T-helper 1 cell treated with Interleukin-12 subunit alpha and Interleukin-12 subunit beta and Interleukin-4 antibody, amounts not matched to agents 30 μg/mL and 1 μg/mL, for 36 hours (primary cell): ENCODE measurements around the gene HDAC4.

ENCODE experiments used
- H3K27ac Mint-ChIP-seq: one replicate; pipeline ENCODE4 v1.8.0; 2021; ENCODE audit warnings: mild to moderate bottlenecking, mixed read lengths
- H3K27me3 Mint-ChIP-seq: one replicate; pipeline ENCODE4 v1.8.0; 2021; ENCODE audit warnings: low read depth, mixed read lengths
- H3K36me3 Mint-ChIP-seq: one replicate; pipeline ENCODE4 v1.8.0; 2021; ENCODE audit warnings: low read depth, mixed read lengths
- H3K4me1 Mint-ChIP-seq: one replicate; pipeline ENCODE4 v1.8.0; 2021; ENCODE audit warnings: low read depth, mixed read lengths
- H3K4me3 Mint-ChIP-seq: one replicate; pipeline ENCODE4 v1.8.0; 2021; ENCODE audit warnings: mild to moderate bottlenecking, moderate library complexity, mixed read lengths
- H3K9me3 Mint-ChIP-seq: one replicate; pipeline ENCODE4 v1.8.0; 2021; ENCODE audit warnings: mixed read lengths

HDAC4 gene

GRCh38 chr2:239337877-239338484, 62.8 kb downstream of the HDAC4 start:
- H3K27me3 Mint-ChIP-seq, result no peaks in the 10 kb centered on the region
- peaks cover 31% of the 10 kb centered on the region for H3K4me1 Mint-ChIP-seq
- no peaks in the 10 kb centered on the region for H3K9me3 Mint-ChIP-seq
- peaks cover 41% of the 10 kb centered on the region for H3K36me3 Mint-ChIP-seq
- no peak overlapping the region for H3K4me3 Mint-ChIP-seq
- H3K27ac Mint-ChIP-seq, result no peak overlapping the region

GRCh38 chr2:239337122-239337876, 63.5 kb downstream of the HDAC4 start:
- Mint-ChIP-seq H3K9me3 (no peaks in the 10 kb centered on the region), H3K4me3 (no peak overlapping the region), H3K36me3 (peaks cover 39% of the 10 kb centered on the region), H3K27me3 (no peaks in the 10 kb centered on the region), H3K4me1 (peaks cover 29% of the 10 kb centered on the region), H3K27ac (no peak overlapping the region)

- H3K36me3 Mint-ChIP-seq, result peaks cover 20% of the 10 kb centered on the region
- no peaks in the 10 kb centered on the region for H3K9me3 Mint-ChIP-seq
- no peak overlapping the region for H3K27ac Mint-ChIP-seq
- no peaks in the 10 kb centered on the region for H3K27me3 Mint-ChIP-seq
- peaks cover 41% of the 10 kb centered on the region for H3K4me1 Mint-ChIP-seq
- H3K4me3 Mint-ChIP-seq, result no peak overlapping the region
These were observed 69.3 kb downstream of the HDAC4 start for GRCh38 chr2:239331560-239331959.

DNA sequence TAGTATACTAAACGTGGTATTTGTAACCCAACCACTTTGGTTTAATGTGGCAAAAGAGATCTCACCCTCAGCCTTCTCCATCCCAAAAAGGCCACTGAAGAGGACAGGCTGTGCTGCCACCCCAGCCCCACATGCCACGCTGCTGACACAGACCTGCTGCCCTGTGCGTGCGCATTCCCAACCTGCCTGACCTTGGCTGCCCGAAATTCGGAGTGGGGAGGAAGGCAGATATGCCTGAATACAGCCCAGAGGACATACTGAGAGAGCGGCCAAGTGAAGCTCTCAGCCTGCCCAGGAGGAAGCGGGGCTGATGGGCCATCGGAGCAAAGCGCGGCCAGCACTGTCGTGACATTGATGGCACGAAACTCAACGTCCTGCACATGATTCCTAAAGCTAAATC, 70.0 kb downstream of the HDAC4 start:
- H3K36me3 Mint-ChIP-seq, result peaks cover 17% of the 10 kb centered on the region
- H3K4me1 Mint-ChIP-seq, result peaks cover 46% of the 10 kb centered on the region
- H3K4me3 Mint-ChIP-seq, result no peak overlapping the region
- no peaks in the 10 kb centered on the region for H3K9me3 Mint-ChIP-seq
- H3K27ac Mint-ChIP-seq, result peak overlapping the region; percentile 36
- H3K27me3 Mint-ChIP-seq, result no peaks in the 10 kb centered on the region

DNA sequence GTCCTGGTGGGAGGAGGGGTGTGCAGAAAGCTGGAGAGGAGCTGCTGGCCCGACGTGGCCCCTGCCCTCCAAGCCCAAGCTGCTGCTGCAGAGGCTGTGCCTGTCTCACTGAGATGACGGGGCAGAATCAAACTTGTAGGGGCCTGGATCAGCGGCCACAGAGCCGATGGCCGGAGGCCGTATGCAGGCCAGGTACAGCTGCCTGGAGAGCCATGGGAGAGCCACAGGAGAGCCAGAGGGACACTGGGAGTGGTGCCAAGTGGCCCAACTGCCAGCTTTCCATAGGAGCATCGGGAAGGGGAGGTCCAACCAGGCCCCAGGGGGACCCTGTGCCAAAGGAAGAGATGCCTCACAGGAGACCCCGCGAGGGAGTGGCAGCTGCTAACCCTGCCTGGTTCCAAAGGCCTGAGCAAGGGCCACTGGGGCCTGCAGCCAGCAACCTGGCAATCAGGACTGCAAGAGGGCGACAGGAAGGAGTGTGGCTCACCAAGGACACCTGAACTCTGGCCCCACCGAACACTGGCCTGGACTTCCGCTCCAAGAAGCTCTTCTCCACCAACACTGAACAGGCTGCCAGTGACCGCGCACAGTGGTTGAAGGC, 70.7 kb downstream of the HDAC4 start:
- Mint-ChIP-seq H3K9me3 (peaks cover 3% of the 10 kb centered on the region), H3K36me3 (peaks cover 15% of the 10 kb centered on the region), H3K4me1 (peaks cover 49% of the 10 kb centered on the region), H3K4me3 (no peak overlapping the region), H3K27me3 (no peaks in the 10 kb centered on the region), H3K27ac (no peak overlapping the region)

- Mint-ChIP-seq H3K9me3 (peaks cover 5% of the 10 kb centered on the region), H3K27me3 (no peaks in the 10 kb centered on the region), H3K4me3 (no peak overlapping the region), H3K27ac (no peak overlapping the region), H3K36me3 (peaks cover 21% of the 10 kb centered on the region), H3K4me1 (peaks cover 56% of the 10 kb centered on the region)
These were observed 71.4 kb downstream of the HDAC4 start for GRCh38 chr2:239329284-239329971.

DNA sequence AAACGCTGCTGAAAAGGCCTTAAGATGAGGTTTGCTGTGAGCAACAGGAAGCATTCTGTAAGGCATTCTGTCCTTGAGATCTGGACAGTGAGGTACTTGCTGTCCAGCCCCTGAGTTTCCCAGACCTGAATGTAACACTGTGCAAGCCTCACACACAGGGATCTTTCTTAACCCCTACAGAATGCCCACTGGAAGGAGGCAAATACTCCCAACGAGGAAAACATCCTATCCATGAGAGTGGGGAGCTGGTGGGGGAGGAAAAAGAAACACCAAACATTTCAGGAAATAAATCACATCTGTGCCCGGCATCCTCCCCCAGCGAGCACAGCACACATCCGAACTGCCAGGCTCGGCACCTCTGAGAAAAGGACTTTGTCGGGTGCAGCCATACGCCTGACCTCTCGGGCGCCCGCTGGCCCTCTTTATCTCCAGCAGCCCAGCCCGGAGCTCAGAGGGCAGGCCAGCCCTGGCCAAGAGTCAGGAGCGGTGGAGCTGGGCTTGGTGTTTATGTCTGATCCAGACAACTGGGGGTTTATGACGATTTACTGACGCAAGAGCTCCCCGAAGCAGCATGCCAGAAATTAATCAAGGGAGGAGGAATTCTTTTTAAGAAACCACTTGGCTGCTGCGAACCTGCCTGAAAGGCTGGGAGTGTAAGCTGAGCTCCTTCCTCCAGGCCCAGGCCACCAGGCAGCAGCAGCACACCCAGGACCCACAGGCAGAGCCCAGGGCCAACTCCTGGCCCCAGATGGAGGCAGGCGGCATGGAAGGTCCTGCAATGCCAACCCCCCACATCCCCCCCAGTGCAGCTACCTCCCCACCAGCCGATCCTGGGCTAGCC, 72.2 kb downstream of the HDAC4 start:
- H3K27ac Mint-ChIP-seq, result peak overlapping the region; percentile 93
- peaks cover 5% of the 10 kb centered on the region for H3K9me3 Mint-ChIP-seq
- H3K4me1 Mint-ChIP-seq, result peaks cover 63% of the 10 kb centered on the region
- peaks cover 25% of the 10 kb centered on the region for H3K36me3 Mint-ChIP-seq
- no peaks in the 10 kb centered on the region for H3K27me3 Mint-ChIP-seq
- no peak overlapping the region for H3K4me3 Mint-ChIP-seq

GRCh38 chr2:239327536-239328350, 73.1 kb downstream of the HDAC4 start:
- peaks cover 32% of the 10 kb centered on the region for H3K36me3 Mint-ChIP-seq
- peak overlapping the region; percentile 93 for H3K27ac Mint-ChIP-seq
- peaks cover 5% of the 10 kb centered on the region for H3K9me3 Mint-ChIP-seq
- H3K27me3 Mint-ChIP-seq, result no peaks in the 10 kb centered on the region
- H3K4me3 Mint-ChIP-seq, result peak overlapping the region; percentile 68
- peaks cover 70% of the 10 kb centered on the region for H3K4me1 Mint-ChIP-seq

DNA sequence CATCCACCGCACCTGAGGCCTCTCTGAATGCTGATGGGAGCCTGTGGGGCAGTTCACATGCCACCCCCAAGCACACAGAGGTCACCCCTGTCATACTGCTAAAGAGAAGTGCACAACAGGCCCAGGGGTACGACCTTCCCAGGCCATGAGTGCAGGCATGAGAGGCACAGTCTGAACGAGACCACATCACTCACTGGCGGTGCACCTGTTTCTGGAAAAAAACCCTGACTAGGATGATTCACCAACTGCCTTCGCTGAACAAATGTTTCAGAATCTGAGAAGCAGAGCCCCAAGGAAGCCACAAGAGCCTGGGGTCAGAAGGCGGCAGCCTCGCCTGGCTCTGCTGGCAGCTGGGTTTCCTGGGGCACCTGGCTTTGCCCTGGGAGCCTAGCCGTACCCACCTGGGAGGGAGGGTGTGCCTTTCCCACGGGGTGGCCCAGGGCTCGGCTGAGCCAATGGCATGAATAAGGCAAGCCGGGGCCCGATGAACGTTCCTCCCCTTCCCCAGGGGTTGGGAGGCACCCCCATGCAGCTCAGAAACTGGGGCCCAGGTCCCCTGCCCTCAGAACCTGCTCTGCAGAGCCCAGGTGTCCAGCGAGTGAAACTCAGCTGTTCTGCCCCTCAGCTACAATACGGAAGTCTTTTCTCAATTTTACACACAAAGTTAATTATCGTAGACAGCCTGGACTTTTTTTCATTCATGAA, 73.8 kb downstream of the HDAC4 start:
- Mint-ChIP-seq H3K27ac (peak overlapping the region; percentile 93), H3K36me3 (peaks cover 32% of the 10 kb centered on the region), H3K9me3 (peaks cover 5% of the 10 kb centered on the region), H3K27me3 (no peaks in the 10 kb centered on the region), H3K4me3 (peak overlapping the region; percentile 68), H3K4me1 (peaks cover 75% of the 10 kb centered on the region)

DNA sequence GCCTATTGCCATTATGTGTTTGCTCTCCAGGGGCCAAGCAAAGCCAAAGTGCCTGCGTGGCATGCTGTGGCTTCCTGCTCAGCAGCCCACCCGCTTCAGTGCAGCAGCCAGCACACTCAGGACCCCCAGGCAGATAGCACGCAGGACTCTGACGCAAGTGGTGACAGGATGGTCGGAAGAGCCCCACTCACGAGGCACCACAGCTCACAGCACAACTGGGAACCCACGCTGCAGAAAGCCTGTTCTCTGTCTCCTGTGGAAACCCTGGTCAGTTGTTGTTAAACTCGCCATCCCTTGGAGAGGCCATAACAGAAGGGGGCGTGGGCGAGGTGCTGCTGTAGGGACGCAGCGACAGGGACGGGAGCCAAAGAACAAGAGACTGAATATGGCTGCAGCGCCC, 76.4 kb downstream of the HDAC4 start:
- Mint-ChIP-seq H3K36me3 (peaks cover 29% of the 10 kb centered on the region), H3K4me1 (peaks cover 74% of the 10 kb centered on the region), H3K27ac (peak overlapping the region; percentile 77), H3K9me3 (peaks cover 5% of the 10 kb centered on the region), H3K27me3 (no peaks in the 10 kb centered on the region), H3K4me3 (peak overlapping the region; percentile 53)

GRCh38 chr2:239323447-239323846, 77.4 kb downstream of the HDAC4 start:
- H3K27me3 Mint-ChIP-seq, result no peaks in the 10 kb centered on the region

GRCh38 chr2:239322416-239323086, 78.3 kb downstream of the HDAC4 start:
- Mint-ChIP-seq H3K4me3 (peak overlapping the region; percentile 61), H3K27me3 (no peaks in the 10 kb centered on the region), H3K4me1 (peaks cover 76% of the 10 kb centered on the region), H3K36me3 (peaks cover 29% of the 10 kb centered on the region), H3K9me3 (peaks cover 5% of the 10 kb centered on the region), H3K27ac (peak overlapping the region; percentile 98)

More at GRCh38 chr2:239323447-239323846, 77.4 kb downstream of the HDAC4 start:
- Mint-ChIP-seq H3K4me3 (peak overlapping the region; percentile 58), H3K4me1 (peaks cover 79% of the 10 kb centered on the region), H3K9me3 (peaks cover 5% of the 10 kb centered on the region), H3K27ac (peak overlapping the region; percentile 98), H3K36me3 (peaks cover 32% of the 10 kb centered on the region)
